GM18511 (cell line): ENCODE results near the gene RNF115.

ENCODE experiments used
- ATAC-seq: cut with Tn5 transposase; IDR thresholded peaks from one replicate; pipeline ENCODE4 v1.9.1; 2021; ENCODE audit warnings: mild to moderate bottlenecking, moderate library complexity; ENCODE audit not compliant: unreplicated experiment

The RNF115 gene

DNA sequence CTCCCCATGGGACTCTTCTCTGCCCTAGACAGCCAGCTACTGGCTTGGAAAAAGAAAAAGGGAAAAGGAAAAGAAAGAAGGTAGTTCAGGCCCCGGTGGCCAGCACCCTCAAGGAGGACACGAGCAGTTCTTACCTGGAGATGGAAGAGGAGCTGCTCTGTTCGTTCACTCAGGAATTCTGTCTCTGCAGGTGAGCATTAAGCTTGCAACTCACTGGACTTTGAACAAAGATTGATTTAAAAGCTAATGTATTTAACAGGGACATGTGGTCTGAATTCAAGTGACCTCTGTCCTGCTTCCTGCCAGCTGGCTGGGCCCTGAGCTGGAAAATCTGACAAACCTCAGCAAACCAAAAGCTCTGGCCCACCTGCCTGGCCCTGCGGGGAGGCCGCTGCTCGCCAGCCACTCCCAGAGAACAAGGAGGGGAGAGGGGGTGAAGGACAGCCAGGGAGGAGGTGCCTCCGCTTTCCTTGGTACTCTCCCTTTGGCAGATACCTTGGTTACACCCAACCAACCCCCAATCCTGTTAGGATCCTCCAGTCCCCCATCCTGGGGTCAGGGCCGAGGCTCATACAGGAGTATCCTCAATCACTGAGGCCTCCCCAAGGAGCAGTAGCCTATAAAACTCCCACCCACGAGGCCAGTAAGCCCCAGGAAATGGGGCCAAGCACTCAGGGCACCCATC lies 116.6 kb downstream of the RNF115 start, which contains the start of gene PDZK1:
PDZK1 (minus strand) TSS at position 186 of the 685 bp plus-strand sequence. CDS start 19,347 bp downstream, outside the sequence.
- no peak for ATAC-seq

DNA sequence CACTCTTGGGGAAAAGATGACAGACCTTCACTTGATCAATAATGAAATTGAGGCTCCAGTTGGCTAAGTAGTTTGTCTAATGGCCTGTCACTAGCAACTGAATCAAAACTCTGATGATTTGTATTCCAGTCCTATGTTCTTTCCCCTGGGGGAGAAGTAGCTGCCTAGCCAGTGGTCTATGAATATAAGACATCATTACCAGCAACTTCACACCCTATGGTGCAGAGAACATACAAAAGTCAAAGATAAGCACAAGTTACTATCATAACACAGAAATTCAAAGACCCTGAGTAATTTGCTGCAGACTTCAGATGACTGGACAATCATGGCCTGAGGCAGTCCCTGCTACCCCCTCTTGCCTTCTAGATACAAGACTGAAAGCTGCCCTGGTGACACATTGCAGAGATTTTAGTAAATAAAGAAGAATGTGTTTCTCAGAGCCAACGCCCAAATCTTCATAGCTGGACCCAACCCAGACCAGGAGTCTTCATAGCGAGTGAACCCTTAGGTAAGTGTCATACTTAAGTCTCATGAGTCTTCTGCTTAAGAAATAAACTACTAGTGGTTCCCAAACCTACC lies 117.7 kb downstream of the RNF115 start:
- ATAC-seq: no peak

DNA sequence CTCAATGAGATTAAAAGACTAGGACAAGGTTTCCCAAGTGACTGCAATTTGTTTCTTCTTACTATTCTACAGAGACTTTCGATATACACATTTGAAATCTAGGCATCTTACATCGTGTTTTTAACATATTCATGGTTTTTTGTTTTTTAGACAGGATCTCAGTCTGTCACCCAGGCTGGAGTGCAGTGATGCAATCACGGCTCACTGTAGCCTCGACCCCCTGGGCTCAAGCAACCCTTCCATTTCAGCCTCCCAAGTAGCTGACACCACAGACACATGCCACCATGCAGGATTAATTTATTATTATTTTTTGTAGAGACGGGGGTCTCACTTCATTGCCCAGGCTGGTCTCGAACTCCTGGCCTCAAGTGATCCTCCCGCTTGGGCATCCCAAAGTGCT lies 118.3 kb downstream of the RNF115 start:
- ATAC-seq: no peak

DNA sequence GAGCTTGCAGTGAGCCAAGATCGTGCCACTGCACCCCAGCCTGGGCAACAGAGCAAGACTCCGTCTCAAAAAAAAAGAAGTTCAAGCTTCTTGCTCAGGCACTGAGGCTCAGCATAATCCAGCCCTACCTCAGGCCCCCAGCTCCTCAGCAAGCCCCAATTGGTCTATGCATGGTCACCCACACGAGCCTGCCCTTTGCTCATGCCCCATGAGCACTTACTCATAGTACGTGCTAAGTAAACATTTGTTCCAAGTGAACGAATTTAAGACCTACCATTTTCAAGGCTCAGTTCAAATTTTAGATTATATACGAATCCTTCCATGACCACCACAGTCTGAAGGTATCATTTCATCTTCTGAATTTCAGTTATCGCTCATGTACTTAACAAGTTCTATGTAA lies 121.1 kb downstream of the RNF115 start:
- no peak for ATAC-seq

DNA sequence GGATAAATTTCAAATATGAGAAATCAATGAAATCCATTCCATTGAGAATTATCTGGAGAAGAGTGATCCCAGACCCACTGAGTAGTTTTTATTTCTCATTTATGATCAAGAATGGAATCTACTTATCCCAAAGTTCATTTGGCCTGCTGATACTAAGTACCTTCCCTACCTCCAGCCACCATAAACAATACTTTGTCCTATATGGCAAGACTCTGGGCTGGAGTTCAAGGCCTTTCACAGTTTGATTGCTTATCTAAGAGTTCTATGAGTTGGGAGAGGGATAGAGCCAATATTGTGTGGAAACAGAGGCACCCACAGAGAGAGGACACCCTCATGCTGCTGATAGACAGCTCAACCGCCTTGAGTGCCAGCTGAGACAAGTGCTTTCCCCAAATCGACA lies 121.8 kb downstream of the RNF115 start:
- no peak for ATAC-seq

DNA sequence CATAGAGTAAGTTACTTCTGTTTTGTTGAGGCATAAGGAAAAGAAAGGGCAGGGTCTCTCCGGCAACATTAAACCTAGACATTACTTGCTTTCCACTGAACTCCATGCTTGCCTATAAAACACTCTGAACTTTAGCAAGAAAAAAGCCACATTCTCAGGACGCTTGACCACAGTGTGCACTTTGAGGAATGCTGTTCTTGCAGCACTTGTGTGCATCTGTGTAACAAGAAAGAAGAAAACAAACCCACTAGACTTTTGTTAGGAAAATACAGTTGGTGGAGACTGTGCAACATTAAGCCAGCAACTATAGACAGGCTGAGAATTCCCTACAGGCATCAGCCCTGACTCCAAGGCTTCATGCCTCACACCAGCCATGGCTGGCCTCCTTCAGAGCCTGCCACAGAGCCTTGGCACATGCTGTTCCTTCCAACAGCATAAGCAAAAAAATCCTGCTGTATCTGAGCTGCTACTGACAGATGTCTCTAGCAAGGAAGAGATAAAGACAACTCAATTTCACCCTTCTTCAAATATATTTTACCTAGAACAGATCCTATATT lies 122.5 kb downstream of the RNF115 start:
- ATAC-seq: no peak

DNA sequence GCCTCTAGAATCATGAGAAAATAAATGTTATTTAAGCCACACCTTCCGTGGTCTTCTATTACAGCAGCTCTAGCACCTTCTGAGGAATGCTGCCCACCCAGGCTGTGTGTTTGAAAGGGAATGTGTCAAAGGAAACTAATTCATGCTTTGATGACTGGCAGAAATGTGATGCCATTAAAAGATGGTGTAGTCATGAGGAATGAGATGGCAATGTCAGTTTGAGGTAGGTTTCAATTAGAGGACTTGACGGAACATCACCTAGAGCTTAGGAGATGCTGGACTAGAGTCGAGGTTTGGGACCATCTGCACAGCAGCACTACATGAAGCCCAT lies 127.3 kb downstream of the RNF115 start:
- no peak for ATAC-seq

DNA sequence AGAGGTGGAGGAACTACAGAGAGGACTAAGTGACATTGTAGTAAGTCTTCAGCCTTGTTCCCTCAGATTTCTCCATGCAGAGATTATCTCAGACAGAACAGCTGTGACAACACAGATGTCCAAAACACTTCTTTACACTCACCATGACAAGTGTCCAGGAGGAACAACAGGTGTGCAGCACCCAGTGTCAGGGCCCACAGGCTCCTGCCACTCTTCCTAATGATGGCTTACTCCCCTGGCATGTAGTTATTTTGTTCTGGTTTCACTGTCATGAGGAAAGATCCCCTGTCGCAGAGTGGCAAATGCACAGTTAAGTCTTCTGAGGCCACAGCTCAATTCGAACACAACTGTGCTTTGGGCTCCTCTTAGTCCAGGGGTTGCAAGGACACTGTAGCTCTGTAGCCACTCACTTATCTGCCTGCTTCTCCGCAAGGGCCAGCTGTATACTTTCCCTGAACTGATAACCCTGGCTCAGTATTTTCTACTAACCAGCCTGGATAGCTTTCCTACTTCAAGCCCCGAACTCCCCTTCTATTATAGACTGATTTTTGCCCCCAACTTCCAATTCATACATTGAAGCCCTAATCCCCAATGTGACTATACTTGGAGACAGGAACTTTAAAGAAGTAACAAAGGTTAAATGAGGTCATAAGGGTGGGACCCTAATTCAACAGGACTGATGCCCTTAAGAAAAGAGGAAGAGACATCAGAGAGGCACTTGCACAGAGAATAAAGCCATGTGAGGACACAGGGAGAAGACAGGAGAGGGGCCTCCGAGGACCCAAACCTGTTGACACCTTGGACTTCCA lies 127.9 kb downstream of the RNF115 start:
- no peak for ATAC-seq

DNA sequence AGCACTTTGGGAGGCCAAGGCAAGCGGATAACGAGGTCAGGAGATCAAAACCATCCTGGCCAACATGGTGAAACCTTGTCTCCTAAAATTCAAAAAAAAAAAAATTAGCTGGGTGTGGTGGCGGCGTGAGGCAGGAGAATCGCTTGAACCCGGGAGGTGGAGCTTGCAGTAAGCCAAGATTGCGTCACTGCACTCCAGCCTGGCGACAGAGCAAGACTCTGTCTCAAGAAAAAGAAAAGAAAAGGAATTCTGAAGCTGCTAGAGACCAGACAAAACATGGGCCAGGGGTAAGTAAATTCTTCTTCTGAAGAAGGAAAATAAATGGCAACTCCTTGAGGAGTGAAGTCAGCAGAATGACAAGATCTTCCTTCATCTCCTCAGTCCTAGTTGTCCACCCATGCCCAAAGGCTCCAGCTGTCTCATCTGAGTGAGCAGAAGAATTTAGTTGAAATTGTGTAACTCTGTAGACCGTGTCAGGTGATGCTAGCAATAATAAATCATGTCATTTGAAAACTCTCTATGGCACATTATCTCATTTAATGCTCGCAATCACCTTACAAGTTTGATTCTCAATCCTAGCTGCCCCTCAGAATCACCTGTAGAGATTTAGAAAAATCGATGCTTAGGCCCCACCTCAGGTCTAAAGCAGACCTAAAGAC lies 131.0 kb downstream of the RNF115 start:
- no peak for ATAC-seq

DNA sequence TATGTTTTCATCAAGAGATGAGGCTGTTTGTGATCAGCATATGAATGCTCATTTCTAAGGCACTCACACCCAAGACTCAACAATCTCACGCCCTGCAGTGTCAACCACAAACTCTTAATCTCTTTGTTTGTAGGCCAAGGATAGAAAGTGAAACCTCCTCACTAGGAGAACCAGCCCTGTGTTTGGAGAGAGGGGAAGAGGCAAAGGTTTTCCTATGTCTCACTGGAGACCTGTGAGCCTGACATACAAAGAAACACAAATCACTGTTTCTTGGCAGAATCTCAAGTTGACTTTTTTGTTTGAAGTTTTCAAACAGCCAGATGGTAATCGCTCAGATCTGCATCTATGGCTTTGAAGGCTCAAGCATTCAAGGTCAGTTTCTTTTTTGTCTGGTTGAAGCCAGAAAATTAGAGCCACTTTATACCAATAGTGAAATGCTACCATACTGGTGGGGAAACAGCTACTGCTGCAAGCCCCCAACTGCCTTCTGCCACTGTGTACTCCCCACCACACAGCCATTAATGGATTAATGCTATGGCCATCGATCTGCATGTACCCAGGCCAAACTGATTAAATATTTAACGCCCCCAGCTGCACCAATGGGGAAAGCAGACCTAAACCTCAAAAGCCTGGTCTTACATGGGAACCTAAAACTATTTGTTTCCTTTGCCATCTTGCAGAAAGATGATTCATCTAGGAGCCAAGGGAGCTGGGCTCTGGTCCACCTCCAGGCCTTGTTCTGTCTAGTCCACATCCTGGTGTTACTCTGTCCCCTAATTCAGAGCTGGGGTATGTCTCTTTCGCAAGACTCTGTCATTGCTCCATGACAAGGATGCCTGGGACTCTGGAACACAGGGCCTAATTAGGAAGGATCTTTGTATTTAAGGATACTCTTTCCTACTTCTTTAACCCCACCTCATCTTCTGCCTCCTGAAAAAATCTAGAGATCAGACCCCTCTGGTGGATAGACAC lies 133.0 kb downstream of the RNF115 start:
- ATAC-seq: peak; percentile 83

DNA sequence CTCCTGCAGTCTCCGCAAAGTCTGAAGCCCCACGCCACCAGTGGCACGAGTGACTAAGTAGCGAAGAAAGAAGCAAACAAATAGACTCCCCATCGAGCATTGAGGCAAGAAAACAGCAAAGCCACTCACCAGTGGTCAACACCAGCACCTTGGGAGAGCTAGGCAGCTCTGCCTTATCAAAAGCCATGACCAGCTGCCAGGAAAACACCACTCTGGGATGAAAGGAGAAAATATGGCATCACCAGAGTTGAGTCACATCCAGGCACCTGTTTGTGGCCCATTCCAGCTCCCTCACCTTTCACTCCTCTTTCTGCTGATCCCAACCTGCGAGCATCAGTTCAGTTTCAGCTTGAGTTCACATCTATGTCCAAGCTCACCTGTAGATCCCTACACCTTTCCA lies 134.0 kb downstream of the RNF115 start:
- no peak for ATAC-seq

DNA sequence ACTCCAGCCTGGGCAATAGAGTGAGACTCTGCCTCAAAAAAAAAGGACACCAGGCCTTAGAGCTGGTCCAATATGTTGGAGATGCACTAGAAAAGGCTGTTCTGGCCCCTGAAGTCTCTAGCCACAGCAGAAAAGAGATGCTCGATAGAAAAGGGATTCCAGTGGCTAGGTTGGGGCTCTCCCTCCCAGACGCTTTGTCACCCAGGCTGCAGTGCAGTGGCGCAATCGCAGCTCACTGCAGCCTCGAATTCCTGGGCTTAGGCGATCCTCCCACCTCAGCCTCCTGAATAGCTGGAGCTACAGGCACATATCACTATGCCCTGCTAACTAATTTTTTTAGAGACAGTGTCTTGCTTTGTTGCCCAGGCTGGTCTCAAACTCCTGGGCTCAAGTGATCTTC lies 135.0 kb downstream of the RNF115 start:
- no peak for ATAC-seq
